ENCODE data around the gene PHACTR1. TPM values are rescaled to one million over a fixed set of nuclear protein-coding genes. Genes with fewer than 3 reads are reported as not detected.
A peak's percentile ranks its signal among the peaks of the same experiment; 100 is the strongest.

The PHACTR1 gene
- polyA plus RNA-seq, 1 experiment: not detected

- no peak for TF ChIP-seq CTCF (IDR thresholded peaks at IDR 0.05; ENCODE audit: low read depth, low read length)
- ChIA-PET CTCF (no interaction called here), POLR2A (no interaction called here)
- Histone ChIP-seq H3K9me3 (ENCODE audit: control insufficient read depth, insufficient read depth, low read length) (no peaks in the 10 kb centered on the region), H3K4me3 (ENCODE audit: low read depth, low read length) (no peak overlapping the region), H3K27me3 (ENCODE audit: control insufficient read depth, insufficient read depth, low read length) (no peaks in the 10 kb centered on the region), H3K27ac (ENCODE audit: low read depth, low read length) (no peak overlapping the region)
- DNase-seq (ENCODE audit: low read depth, low spot score): no peak
Measured at GRCh38 chr6:12842114-12842513, 125.5 kb downstream of the PHACTR1 start.

GRCh38 chr6:12842658-12843057 lies 126.1 kb downstream of the PHACTR1 start:
- POLR2A ChIA-PET: no interaction called here
- TF ChIP-seq CTCF (IDR thresholded peaks at IDR 0.05; ENCODE audit: low read depth, low read length): no peak
- no peak for DNase-seq (ENCODE audit: low read depth, low spot score)
- CTCF ChIA-PET: interaction anchor here (1.3 kb wide), 1 partner anchor 12 kb away, joined by 3 read pairs; no protein-coding TSS in a partner anchor
- H3K27ac ChIP-seq (ENCODE audit: low read depth, low read length): no peak overlapping the region
- no peak overlapping the region for H3K4me3 ChIP-seq (ENCODE audit: low read depth, low read length)
- H3K27me3 ChIP-seq (ENCODE audit: control insufficient read depth, insufficient read depth, low read length): no peaks in the 10 kb centered on the region
- no peaks in the 10 kb centered on the region for H3K9me3 ChIP-seq (ENCODE audit: control insufficient read depth, insufficient read depth, low read length)

- CTCF ChIA-PET: interaction anchor here (1.2 kb wide), 1 partner anchor 206 kb away, joined by 3 read pairs; no protein-coding TSS in a partner anchor
- Histone ChIP-seq H3K27me3 (ENCODE audit: control insufficient read depth, insufficient read depth, low read length) (no peaks in the 10 kb centered on the region), H3K27ac (ENCODE audit: low read depth, low read length) (no peak overlapping the region), H3K4me3 (ENCODE audit: low read depth, low read length) (no peak overlapping the region), H3K9me3 (ENCODE audit: control insufficient read depth, insufficient read depth, low read length) (no peaks in the 10 kb centered on the region; the same call in 1 of the 2 replicates)
- peak; percentile 52 for TF ChIP-seq CTCF (IDR thresholded peaks at IDR 0.05; ENCODE audit: low read depth, low read length)
- POLR2A ChIA-PET: no interaction called here
- DNase-seq (ENCODE audit: low read depth, low spot score): no peak
Measured at GRCh38 chr6:12844284-12845223, 128.0 kb downstream of the PHACTR1 start.

GRCh38 chr6:12845224-12846004 lies 128.8 kb downstream of the PHACTR1 start:
- Histone ChIP-seq H3K9me3 (ENCODE audit: control insufficient read depth, insufficient read depth, low read length) (no peaks in the 10 kb centered on the region; the same call in 1 of the 2 replicates), H3K27ac (ENCODE audit: low read depth, low read length) (no peak overlapping the region), H3K27me3 (ENCODE audit: control insufficient read depth, insufficient read depth, low read length) (no peaks in the 10 kb centered on the region), H3K4me3 (ENCODE audit: low read depth, low read length) (no peak overlapping the region)
- TF ChIP-seq CTCF (IDR thresholded peaks at IDR 0.05; ENCODE audit: low read depth, low read length): no peak
- no peak for DNase-seq (ENCODE audit: low read depth, low spot score)
- POLR2A ChIA-PET: no interaction called here
- CTCF ChIA-PET: no interaction called here
